Calu3 (cell line): Measurements from ENCODE around the gene C6orf120. TPM values are rescaled to one million over a fixed set of nuclear protein-coding genes. Genes with fewer than 3 reads are reported as not detected.
A peak's percentile ranks its signal among the peaks of the same experiment; 100 is the strongest.

Experiments used
- BruUV-seq: library from RNA; stranded (reverse); fragments of 400-500 nt; replicated peaks from 2 replicates; lab custom pipeline; 2021; lab: Mats Ljungman, UMichigan
- CTCF ChIA-PET: fragments of 300-600 bp; sonication (Branson Sonifier 250); formaldehyde crosslinking; loops from one replicate; lab custom pipeline; 2022; ENCODE audit warnings: antibody characterized with exemption; lab: Charles Lee
- DNase-seq: peaks from one replicate; pipeline ENCODE4 v3.0.0; 2022
- H3K27ac Mint-ChIP-seq: one replicate; pipeline ENCODE4 v1.8.0; 2022; ENCODE audit warnings: mixed read lengths; ENCODE audit not compliant: unreplicated experiment
- H3K27me3 Mint-ChIP-seq: one replicate; pipeline ENCODE4 v1.8.0; 2022; ENCODE audit warnings: mixed read lengths; ENCODE audit not compliant: unreplicated experiment
- H3K36me3 Mint-ChIP-seq: one replicate; pipeline ENCODE4 v1.8.0; 2022; ENCODE audit warnings: mild to moderate bottlenecking, moderate library complexity, mixed read lengths; ENCODE audit not compliant: insufficient read depth, unreplicated experiment
- H3K4me1 Mint-ChIP-seq: one replicate; pipeline ENCODE4 v1.8.0; 2022; ENCODE audit warnings: mild to moderate bottlenecking, low read depth, mixed read lengths; ENCODE audit not compliant: unreplicated experiment
- H3K4me3 Mint-ChIP-seq: one replicate; pipeline ENCODE4 v1.8.0; 2022; ENCODE audit warnings: mild to moderate bottlenecking, low read depth, moderate library complexity, mixed read lengths; ENCODE audit not compliant: unreplicated experiment
- H3K9me3 Mint-ChIP-seq: one replicate; pipeline ENCODE4 v1.8.0; 2022; ENCODE audit warnings: low read depth, mixed read lengths; ENCODE audit not compliant: unreplicated experiment
- intact Hi-C: fragments of 100-400 bp; cut with micrococcal nuclease; formaldehyde crosslinking; loops from one replicate; pipeline ENCODE4 v1.10.0; 2022; ENCODE audit not compliant: unreplicated experiment
- total RNA-seq: library from RNA; stranded (reverse); gene quantifications from 2 replicates; pipeline ENCODE4 v1.2.3, GENCODE V29; 2022
- TF ChIP-seq, protein P1 (sequence below): fragments of 200-600 bp; IDR thresholded peaks from one replicate; pipeline ENCODE4 v1.8.0; 2022; ENCODE audit warnings: antibody characterized with exemption; ENCODE audit not compliant: unreplicated experiment

C6orf120 gene
- total RNA-seq, 1 experiment from 2014 or later: 20.9 TPM

DNA sequence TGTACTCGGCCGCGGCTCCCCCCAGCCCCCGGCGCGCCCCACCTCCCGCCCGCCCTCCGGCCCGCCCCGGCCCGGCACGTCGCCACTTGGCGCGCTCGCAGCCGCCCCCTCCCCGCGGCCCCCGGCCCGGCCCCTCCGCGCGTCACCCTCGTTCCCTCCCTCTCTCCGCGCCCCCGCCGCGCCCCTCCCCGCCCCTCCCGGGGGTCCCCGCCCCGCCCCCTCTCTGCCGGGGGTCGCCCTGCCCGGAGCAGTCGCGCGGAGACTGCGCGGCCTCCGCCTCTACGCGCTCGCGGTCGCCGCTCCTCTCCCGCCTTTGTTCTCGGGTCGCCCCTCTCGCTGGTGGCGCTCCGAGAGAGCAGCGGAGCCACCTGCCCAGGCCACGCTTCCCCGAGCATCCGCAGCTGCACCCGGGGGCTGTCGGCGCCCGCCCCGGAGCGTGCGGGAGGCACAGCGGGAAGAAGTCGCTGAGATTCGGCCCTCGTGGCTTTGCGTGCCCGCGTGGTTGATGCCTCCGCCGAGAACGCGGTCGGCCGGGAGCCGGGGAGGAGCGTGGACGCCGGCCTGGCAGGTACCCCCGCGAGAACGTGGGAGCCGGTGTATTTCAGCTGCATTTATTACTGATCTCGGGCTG is 22.7 kb downstream of the C6orf120 start, which contains the start of gene PHF10:
PHF10 (minus strand) TSS at position 7 of the 631 bp plus-strand sequence. CDS start 569 bp downstream, outside the sequence.
- Mint-ChIP-seq H3K9me3 (no peaks in the 10 kb centered on the region), H3K27ac (peak within 1 kb of the TSS; percentile 95), H3K27me3 (no peaks in the 10 kb centered on the region), H3K36me3 (peaks cover 36% of the 10 kb centered on the region), H3K4me1 (peaks cover 29% of the 10 kb centered on the region), H3K4me3 (peak within 1 kb of the TSS; percentile 98)
- TF ChIP-seq, protein P1, sequence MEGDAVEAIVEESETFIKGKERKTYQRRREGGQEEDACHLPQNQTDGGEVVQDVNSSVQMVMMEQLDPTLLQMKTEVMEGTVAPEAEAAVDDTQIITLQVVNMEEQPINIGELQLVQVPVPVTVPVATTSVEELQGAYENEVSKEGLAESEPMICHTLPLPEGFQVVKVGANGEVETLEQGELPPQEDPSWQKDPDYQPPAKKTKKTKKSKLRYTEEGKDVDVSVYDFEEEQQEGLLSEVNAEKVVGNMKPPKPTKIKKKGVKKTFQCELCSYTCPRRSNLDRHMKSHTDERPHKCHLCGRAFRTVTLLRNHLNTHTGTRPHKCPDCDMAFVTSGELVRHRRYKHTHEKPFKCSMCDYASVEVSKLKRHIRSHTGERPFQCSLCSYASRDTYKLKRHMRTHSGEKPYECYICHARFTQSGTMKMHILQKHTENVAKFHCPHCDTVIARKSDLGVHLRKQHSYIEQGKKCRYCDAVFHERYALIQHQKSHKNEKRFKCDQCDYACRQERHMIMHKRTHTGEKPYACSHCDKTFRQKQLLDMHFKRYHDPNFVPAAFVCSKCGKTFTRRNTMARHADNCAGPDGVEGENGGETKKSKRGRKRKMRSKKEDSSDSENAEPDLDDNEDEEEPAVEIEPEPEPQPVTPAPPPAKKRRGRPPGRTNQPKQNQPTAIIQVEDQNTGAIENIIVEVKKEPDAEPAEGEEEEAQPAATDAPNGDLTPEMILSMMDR: no peak
- CTCF ChIA-PET: interaction anchor here (0.7 kb wide), 1 partner anchor 64 kb away, joined by 4 read pairs; no protein-coding TSS in a partner anchor
- peak; percentile 67 for DNase-seq
- BruUV-seq: no TSS peak
- intact Hi-C loops: no loop called here

DNA sequence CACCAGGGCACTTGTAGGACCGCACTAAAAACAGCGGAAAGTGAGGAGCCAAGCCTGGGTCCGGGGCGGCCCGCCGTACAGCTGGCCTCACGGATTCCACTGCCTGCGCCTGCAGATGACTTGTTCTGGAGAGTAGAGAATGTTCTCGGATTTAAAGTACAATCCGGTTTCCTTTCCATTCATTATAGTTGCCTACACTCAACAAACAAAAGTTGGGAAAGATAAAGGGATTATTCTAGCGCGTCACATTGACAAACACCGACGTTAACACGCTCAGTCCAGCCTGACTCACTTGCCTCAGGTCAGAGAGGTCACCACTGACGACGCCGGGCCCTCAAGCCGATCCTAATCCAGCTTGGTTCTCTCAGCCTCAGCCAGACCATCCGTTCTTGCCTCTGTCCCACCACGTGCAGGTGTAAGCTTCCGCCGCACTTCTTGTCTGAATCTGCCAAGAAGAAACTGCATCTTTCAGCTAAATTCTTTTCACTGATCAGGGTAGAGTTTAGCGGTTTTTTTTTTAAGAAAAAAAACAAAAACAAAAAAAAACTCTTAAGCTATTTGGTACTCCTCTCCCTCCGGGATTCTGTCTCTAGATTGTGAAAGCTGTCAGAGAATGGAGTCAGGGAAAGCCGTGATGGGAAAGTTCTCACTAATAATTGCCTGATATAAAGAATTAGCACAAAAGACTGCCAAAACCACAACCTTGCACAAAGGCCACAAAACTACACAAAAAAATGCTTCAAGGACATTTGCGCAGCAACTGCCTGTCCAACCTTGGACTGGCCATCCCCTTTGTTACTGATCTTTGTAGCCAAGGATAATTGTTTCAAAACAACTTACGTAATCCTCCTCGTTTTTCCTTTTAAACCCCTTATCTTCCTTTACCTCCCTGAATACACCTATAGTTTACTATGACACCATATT is 23.5 kb downstream of the C6orf120 start:
- TSS peak; percentile 60 for BruUV-seq
- Mint-ChIP-seq H3K9me3 (no peaks in the 10 kb centered on the region), H3K36me3 (peaks cover 34% of the 10 kb centered on the region), H3K4me1 (peaks cover 25% of the 10 kb centered on the region), H3K27ac (peak overlapping the region; percentile 65), H3K4me3 (peak overlapping the region; percentile 71), H3K27me3 (no peaks in the 10 kb centered on the region)
- intact Hi-C loops: no loop called here
- DNase-seq: peak; percentile 55
- TF ChIP-seq, protein P1: no peak
- CTCF ChIA-PET: interaction anchor here (0.7 to 0.9 kb wide), 3 partner anchors 12 to 63 kb away, joined by 4 read pairs; partner anchors contain the start of genes DYNLT2 and ERMARD

DNA sequence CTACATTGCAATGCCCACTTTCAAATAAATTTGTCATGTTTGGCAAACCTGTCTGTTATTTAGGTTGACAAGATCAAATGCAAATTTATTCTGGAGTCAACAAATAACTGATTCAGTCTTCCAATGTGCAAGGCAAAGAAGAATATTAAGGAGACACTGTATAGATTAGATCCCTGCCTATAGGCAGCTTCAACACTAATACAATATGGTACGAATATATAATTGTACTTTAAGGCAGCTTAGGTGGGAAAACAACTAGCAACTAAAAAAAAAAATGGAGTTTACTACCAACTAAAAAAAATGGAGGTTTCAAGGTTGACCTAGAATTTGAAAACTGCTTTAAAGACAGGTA is 24.1 kb downstream of the C6orf120 start:
- intact Hi-C loops: no loop called here
- TF ChIP-seq, protein P1: no peak
- H3K27me3 Mint-ChIP-seq: no peaks in the 10 kb centered on the region
- peak overlapping the region; percentile 65 for H3K27ac Mint-ChIP-seq
- peaks cover 31% of the 10 kb centered on the region for H3K36me3 Mint-ChIP-seq
- H3K9me3 Mint-ChIP-seq: no peaks in the 10 kb centered on the region
- no peak for DNase-seq
- CTCF ChIA-PET: interaction anchor here (0.8 to 0.9 kb wide), 2 partner anchors 11 to 26 kb away, joined by 4 read pairs; partner anchors contain the start of genes DYNLT2 and ERMARD
- BruUV-seq: no TSS peak
- H3K4me3 Mint-ChIP-seq: peak overlapping the region; percentile 71
- H3K4me1 Mint-ChIP-seq: peaks cover 20% of the 10 kb centered on the region

DNA sequence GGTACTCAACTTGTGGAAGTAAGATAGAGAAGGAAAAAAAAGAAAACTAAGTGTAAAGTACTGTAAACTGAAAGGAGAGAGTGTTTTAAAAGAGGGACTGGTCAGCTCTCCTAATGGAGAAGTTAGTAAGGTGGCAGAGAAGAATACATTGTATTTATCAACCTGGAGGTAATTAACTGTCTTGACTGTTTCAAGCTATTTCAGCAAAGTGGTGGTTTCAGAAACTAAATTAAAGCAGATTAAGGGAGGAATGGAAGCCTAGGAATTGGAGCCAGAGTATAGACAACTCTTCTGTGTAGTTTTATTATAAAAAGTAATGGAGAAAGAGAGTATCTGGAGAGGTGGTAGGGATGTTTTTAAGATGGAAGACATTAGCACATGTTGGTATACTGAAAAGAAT is 25.0 kb downstream of the C6orf120 start:
- intact Hi-C loops: no loop called here
- no peak overlapping the region for H3K4me3 Mint-ChIP-seq
- peaks cover 31% of the 10 kb centered on the region for H3K36me3 Mint-ChIP-seq
- no peak for DNase-seq
- no peaks in the 10 kb centered on the region for H3K27me3 Mint-ChIP-seq
- TF ChIP-seq, protein P1: no peak
- BruUV-seq: no TSS peak
- CTCF ChIA-PET: no interaction called here
- H3K9me3 Mint-ChIP-seq: no peaks in the 10 kb centered on the region
- H3K27ac Mint-ChIP-seq: no peak overlapping the region
- H3K4me1 Mint-ChIP-seq: peaks cover 20% of the 10 kb centered on the region
